ENCODE results near the gene ATRIP. TPM values are rescaled to one million over a fixed set of nuclear protein-coding genes. Genes with fewer than 3 reads are reported as not detected.
A peak's percentile ranks its signal among the peaks of the same experiment; 100 is the strongest.

The ATRIP gene
- total RNA-seq (1 to 10 TPM; 2.1 to 5.0 (median 3.6) TPM), polyA plus RNA-seq (1 to 10 TPM; 2.6 to 5.1 TPM)
- long read RNA-seq, donor 1, full-length matches to known transcripts: 5 of 6 reads
- long read RNA-seq, donor 1, partial matches to known transcripts: 0 of 6 reads
- long read RNA-seq, donor 1, other reads (novel, unspliced or antisense): 1 of 6 reads
- long read RNA-seq, donor 2, full-length matches to known transcripts: 2 of 4 reads
- long read RNA-seq, donor 2, partial matches to known transcripts: 0 of 4 reads
- long read RNA-seq, donor 2, other reads (novel, unspliced or antisense): 2 of 4 reads
- long read RNA-seq, donor 3, full-length matches to known transcripts: 4 of 8 reads
- long read RNA-seq, donor 3, partial matches to known transcripts: 1 of 8 reads
- long read RNA-seq, donor 3, other reads (novel, unspliced or antisense): 3 of 8 reads

- DNase-seq: peak; percentile 91 to 96 (median 93)
- Histone ChIP-seq H3K36me3 (peaks cover 0 to 51% (median 36%) of the 10 kb centered on the region in 9 donors), H3K27me3 (no peaks in the 10 kb centered on the region), H3K9me3 (no peaks in the 10 kb centered on the region), H3K27ac (peak within 1 kb of the TSS; percentile 49 to 94 (median 88)), H3K4me1 (peaks cover 4 to 31% (median 23%) of the 10 kb centered on the region in 12 donors), H3K4me3 (peak within 1 kb of the TSS; percentile 60 to 98 (median 84))
- TF ChIP-seq POLR2A (IDR thresholded peaks at IDR 0.05) (peak; percentile 90 to 98), CTCF (IDR thresholded peaks at IDR 0.05) (peak in 3 of 12 donors; percentile 8 to 40 (median 9))
- intact Hi-C loops (cut with DNase I): loop anchor here in 2 of 10 donors (5.0 kb wide), 3 partner anchors 101 to 241 kb away; partner anchors contain the start of genes NCKIPSD (in 1 of the 2) and PFKFB4 (in 1 of the 2)
- peak; percentile 95 to 99 (median 99) for ATAC-seq
- 0% methylated on average over 20 to 91 of the region's 91 CpGs for WGBS, 4 donors
These were observed at the start of gene ATRIP for GRCh38 chr3:48446425-48447193. Gene ATRIP (plus strand): TSS chr3:48446737. CDS start chr3:48446846, 109 bp downstream.

DNA sequence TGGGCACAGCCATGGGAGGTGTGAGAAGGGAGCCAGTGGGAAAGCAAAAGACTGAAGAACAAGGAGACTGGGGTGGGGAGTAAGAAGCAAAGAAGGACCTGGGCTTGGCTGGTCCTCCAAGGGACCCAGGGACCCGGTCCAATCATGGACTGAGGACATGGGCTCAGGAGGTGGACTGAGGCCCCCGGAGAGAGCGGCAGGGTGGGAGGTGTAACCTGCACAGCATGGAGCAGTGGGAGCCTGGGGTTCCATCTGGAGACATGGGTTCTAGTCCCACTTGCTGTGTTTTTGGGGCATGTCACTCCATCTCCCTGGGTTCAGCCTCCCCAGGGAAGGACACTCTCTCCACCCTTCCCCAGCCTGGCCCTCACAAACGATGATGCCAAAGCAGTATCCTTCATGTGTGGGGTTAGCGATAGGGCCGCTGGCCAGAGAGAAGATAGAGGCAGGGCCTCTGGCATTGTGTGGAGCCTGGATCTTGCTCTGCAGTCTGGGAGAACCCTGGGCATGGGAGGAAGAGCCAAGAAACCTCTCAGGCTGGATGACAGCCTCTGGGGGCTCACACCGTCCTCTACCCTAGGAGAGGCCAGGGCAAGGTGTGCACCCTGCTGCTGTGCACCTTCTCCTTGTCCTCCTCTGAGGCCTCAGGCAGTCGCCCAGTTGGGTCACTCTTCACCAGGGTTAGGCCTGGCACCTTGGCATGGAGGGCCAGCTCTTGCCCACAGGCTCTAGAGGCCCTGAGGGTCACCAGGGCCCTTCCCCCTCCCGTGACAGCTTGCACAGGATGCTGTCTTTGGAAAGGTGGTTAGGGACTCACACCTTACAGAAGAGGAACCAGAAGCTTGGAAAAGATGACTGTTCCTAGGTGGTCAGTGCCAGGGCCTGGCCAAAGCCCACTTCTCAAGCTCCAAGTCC lies 48.5 kb upstream of the ATRIP start:
- WGBS, 4 donors: 67 to 73% (median 70%) methylated on average over 8 to 9 of the region's 9 CpGs
- Histone ChIP-seq H3K4me3 (no peak overlapping the region), H3K27ac (no peak overlapping the region), H3K36me3 (no peaks in the 10 kb centered on the region), H3K4me1 (peaks cover 0 to 11% (median 2%) of the 10 kb centered on the region in 12 donors), H3K27me3 (peaks cover 0 to 16% (median 0%) of the 10 kb centered on the region in 9 donors), H3K9me3 (no peaks in the 10 kb centered on the region)
- DNase-seq: peak in 2 of 5 donors; percentile 15 to 62
- intact Hi-C loops (cut with DNase I): no loop called here
- no peak for ATAC-seq
- TF ChIP-seq CTCF (IDR thresholded peaks at IDR 0.05) (no peak), POLR2A (IDR thresholded peaks at IDR 0.05) (no peak)

- peaks cover 0 to 14% (median 0%) of the 10 kb centered on the region in 9 donors for H3K27me3 ChIP-seq
- ATAC-seq (no peak), DNase-seq (peak in 2 of 5 donors; percentile 22 to 50)
- intact Hi-C loops (cut with DNase I): no loop called here
- peaks cover 0 to 11% (median 2%) of the 10 kb centered on the region in 12 donors for H3K4me1 ChIP-seq
- no peak overlapping the region for H3K4me3 ChIP-seq
- TF ChIP-seq POLR2A (IDR thresholded peaks at IDR 0.05): no peak
- no peak for TF ChIP-seq CTCF (IDR thresholded peaks at IDR 0.05)
- peaks cover 0 to 8% (median 0%) of the 10 kb centered on the region in 9 donors for H3K36me3 ChIP-seq
- WGBS, 4 donors: 55 to 68% (median 62%) methylated on average over 6 to 11 of the region's 11 CpGs
- no peaks in the 10 kb centered on the region for H3K9me3 ChIP-seq
- H3K27ac ChIP-seq: no peak overlapping the region
These were observed 47.7 kb upstream of the ATRIP start for GRCh38 chr3:48398701-48399386.

All from heart left ventricle (tissue), 16 donors.